ENCODE data around the gene SURF1.
"Not testable (repeated sequence)": the region's sequence is repeated elsewhere in the genome, so short reads cannot be mapped to it uniquely, and the experiment has no call there.

The SURF1 gene, protein sequence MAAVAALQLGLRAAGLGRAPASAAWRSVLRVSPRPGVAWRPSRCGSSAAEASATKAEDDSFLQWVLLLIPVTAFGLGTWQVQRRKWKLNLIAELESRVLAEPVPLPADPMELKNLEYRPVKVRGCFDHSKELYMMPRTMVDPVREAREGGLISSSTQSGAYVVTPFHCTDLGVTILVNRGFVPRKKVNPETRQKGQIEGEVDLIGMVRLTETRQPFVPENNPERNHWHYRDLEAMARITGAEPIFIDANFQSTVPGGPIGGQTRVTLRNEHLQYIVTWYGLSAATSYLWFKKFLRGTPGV

DNA sequence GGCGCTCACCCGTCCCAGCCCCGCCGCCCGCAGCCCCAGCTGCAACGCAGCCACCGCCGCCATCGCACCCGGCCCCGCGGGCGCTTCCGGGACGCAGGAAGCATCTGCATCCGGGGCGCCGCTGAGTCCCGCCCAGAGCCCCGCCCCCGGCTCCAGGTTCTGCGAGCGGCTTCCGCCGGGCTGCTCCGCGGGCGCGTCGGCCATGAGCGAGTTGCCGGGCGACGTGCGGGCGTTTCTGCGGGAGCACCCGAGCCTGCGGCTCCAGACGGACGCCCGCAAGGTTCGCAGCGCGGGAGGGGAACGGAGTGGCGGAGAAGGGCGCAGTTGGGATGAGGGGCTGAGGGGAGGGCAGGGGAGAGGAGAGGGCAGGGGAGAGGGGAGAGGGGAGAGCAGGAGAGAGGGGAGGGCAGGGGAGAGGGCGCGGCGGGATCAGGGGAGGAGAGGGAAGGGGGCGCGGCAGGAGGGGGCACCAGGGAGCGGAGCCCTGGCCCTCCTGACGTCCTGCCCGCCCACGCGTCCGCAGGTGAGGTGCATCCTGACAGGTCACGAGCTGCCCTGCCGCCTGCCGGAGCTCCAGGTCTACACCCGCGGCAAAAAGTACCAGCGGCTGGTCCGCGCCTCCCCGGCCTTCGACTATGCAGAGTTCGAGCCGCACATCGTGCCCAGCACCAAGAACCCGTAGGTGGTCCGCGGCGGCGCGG, at the start of gene SURF1, which contains the start of gene SURF2:
Gene SURF1 (minus strand): TSS at position 97 of the 701 bp plus-strand sequence. CDS start 34 bp downstream, at position 63.
Gene SURF2 (plus strand): TSS at position 160 of the 701 bp plus-strand sequence. CDS start 43 bp downstream, at position 203.
- DNase-seq (ENCODE audit: low spot score), result peak; percentile 84

DNA sequence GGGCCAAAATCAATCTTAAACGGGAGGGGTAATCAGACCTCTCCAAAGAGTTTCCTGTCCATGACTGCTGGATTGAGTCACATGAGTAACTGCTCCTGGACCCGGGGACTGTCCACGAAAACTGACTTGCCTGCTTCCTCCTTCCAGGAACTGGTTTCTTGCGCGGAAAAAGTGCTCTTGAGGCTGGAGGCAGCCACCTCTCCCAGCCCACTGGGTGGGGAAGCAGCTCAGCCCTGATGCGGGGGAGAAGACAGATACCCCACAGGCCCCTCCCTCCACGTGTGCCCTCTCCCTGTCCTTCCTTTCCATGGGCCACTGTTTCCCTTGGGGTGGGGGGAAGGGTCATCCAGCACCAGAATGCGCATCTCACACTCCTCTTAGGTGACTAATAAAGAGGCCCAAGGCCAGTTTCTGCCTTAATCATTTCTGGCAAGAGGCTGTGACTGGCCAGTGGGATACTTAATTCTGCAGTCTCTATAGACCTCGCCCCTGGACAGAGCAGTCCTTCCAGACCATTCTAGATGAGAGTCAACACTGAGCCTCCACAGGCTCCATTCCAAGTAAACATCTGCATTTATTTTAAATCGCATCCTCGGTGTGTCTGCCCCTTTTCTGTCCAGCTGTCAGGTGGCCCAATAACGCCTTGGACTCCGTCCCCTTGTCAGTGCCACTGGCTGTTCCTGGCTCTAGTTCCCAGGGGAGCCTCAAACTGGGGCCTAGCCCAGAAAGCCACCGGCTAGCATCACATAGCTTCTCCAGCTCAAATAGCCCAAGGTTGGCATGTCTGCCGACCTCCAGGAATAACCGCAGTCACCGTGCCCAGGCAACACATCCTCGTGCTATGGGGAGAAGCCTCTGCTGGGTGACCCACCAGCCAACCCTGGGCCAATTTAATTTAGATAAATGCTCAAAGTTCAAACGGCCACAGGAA, 49.5 kb upstream of the SURF1 start:
- no peak for DNase-seq (ENCODE audit: low spot score)

DNA sequence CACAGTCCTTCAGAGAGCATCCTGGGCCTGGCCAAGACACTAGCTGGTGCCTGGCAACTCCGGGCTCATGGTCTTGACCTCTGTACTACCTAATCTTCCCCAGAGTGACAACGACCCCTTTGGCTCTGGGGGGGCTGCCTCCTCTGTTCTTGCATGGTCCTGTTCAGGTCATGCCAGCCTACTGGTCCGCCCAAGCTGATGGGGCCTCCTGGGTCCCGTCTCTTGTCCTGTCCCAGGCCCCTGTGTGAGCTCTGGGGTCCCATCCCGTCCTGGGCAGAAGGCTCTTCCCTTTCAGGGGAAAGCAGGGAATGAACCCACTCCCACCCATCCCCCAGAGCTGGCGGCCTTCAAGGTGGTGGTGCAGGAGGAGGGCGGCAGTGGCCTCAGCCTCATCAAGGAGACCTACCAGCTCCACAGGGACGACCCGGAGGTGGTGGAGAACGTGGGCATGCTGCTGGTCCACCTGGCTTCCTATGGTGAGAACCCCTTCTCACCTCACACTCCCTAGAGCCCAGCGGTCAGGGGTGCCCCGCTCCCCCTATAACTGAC, 48.2 kb upstream of the SURF1 start:
- DNase-seq (ENCODE audit: low spot score), result no peak

DNA sequence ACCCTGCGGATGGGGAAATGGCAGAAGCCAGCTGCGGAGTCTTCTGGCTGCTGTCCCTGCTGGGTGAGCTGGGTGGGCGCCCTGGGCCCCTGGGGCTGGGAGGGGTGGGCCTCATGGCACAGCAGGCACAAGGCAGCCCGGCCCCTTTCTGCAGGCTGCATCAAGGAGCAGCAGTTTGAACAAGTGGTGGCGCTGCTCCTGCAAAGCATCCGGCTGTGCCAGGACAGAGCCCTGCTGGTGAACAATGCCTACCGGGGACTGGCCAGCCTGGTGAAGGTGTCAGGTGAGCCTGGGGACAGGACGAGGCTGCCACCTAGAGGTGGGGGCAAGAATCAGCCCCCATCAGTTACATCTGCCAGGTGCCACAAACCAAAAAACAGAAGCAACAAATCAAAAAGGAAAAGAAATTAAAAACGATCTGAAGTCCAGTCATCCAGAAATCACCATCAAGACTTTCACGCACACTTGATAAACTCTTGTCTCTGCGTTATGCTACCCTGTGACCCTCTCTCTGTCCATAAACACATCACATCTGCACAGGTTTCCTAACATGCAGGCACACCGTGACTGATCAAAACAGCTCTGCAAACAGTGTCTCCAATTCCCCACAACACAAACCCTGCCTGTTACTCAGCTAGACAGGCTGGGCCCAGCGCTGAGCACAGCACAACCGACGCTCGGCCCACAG, 47.6 kb upstream of the SURF1 start:
- DNase-seq (ENCODE audit: low spot score), result peak; percentile 67

DNA sequence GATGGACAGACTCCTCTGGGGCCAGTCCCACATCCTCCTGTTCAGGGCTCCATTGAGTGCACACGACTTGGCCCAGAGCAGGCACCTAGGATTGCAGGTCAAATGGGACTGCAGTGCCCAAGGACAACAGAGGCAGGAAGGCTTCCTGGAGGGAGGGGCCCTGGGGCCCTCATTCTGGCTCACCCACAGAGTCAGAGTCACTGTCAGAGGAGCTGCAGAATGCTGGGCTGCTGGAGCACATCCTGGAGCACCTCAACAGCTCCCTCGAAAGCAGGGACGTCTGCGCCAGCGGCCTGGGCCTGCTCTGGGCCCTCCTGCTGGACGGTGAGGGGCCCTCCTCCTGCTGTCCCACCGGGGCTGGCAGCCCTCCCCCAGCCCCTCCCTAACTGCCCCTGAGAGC, 46.4 kb upstream of the SURF1 start:
- DNase-seq (ENCODE audit: low spot score), result no peak

DNA sequence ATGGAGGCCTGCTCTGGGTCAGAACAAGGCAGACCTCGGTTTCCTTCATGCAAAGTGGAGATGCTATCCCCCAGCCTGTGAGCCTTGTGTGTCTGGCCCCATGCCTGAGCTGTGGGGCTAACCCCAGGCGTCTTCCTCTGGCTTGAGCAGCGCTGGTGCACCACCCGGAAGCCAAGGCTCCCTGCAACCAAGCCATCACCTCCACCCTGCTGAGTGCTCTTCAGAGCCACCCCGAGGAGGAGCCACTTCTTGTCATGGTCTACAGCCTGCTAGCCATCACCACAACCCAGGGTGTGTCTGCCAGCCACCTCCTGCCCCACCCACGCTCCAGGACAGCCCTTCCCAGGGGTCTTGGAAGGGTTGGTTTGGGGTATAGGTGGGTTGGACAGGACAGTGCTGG, 45.3 kb upstream of the SURF1 start:
- DNase-seq (ENCODE audit: low spot score), result no peak

DNA sequence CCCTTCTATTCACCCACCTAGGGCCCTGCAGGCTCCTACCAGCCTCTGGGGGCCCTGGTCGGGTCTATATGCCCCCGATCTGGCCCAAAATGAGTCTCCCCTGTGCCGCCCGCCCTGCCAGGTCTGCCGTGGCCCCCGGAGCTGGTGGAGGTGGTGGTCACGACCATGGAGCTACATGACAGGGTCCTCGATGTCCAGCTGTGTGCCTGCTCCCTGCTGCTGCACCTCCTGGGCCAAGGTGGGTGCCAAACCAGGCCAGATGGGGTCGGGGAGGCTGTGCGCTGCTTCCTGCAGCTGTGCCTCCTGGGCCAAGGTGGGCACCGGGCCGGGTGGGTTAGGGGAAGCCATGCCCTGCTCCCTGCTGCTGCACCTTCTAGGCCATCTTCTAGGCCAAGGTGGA, 44.0 kb upstream of the SURF1 start:
- DNase-seq (ENCODE audit: low spot score), result no peak

DNA sequence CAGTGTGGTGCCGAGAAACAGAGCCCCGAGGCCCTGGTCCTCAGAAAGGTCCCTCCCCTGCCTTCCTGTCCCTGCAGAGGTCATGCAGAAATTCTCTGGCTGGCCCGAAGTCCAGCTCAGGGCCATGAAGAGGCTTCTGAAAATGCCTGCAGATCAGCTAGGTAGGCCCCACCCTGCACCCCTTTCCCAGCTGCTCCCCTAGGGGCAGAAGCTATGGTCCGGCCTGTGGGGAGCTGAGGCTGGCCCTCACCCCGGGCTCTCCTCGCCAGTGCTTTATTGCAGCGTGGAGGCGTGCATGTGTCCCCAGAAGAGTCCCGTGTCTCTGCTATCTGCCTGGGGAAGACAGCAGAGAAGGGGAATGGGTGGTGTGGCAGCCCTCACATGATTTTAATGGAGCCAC, 41.6 kb upstream of the SURF1 start:
- DNase-seq (ENCODE audit: low spot score), result no peak

DNA sequence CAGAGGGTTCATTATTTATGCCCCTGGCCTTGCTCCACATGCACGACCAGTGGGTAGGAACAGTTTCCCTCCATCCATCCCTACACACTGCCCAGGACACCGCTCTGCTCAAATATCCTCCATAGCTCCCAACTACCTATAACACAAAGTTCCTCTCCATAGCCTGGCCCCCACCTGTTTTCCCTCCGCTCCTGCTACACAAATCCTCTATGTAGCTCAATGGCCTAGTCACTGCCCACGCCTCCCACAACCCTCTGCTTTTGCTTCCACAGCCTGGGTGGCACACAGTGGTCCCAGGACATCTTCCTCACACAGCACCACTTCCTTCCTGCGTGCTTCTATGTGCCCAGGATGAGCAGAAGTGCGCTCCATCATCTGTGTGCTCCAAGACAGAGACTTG, 41.1 kb upstream of the SURF1 start:
- no peak for DNase-seq (ENCODE audit: low spot score)

DNA sequence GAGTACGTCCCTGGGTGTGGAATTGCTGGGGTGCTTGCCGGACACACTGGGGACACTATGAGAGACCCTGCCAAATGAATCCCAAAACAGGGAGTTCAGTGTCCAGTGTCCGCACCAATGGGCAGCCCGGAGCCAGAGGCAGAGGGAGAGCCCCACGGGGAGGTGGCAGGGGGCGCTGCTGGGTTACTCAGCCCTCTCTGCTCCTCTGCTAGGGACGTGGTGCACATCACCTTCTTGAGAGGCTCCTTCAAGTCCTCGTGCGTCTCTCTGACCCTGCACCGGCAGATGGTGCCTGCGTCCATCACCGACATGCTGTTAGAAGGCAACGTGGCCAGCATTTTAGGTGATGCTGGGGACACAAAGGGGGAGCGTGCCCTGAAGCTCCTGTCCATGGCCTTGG, 40.7 kb upstream of the SURF1 start:
- no peak for DNase-seq (ENCODE audit: low spot score)

DNA sequence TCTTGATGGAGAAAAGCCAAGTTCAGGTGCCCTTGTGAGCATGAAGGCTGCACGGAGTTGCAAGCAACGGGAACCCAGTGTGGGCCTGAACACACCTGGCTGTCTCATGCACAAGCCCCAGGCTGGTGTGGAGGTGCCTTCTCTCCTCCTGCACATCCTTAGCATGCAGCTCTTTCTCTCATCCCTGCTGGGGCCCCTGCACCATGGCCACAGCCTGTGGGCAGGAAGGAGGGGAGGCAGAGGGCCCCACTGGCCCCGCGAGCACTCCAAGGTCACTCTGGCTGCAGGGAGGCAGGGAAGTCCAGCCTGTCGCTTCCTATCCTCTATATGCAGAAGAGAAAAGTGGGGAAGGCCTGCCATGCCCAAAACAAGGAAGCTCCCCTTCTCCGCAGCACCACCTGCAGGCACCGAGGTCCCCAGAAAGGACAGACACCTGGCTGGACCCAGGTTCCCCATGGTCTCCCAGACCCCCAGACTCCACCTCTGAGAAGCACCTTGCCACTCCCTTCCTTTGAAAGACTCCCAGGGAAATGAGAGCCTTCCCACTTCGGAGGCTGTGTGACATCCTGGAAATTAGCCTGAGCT, 38.5 kb upstream of the SURF1 start:
- no peak for DNase-seq (ENCODE audit: low spot score)

DNA sequence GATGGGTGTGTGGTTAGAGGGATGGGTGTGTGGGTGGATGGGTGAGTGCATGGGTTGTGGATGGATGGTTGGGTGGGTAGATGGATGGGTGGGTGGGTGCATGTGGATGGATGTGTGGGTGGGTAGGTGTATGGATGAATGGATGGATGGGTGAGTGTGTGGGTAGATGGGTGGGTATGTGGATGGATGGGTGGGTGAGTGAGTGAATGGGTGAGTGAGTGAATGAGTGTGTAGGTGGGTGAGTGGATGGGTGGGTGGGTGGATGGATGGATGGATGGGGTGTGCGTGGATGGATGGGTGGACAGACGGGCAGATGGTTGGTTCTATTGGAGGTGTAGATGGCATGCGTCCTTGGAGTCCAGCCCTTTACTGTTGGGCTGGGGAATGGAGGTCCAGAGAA, 37.1 kb upstream of the SURF1 start:
- DNase-seq (ENCODE audit: low spot score), result no peak

DNA sequence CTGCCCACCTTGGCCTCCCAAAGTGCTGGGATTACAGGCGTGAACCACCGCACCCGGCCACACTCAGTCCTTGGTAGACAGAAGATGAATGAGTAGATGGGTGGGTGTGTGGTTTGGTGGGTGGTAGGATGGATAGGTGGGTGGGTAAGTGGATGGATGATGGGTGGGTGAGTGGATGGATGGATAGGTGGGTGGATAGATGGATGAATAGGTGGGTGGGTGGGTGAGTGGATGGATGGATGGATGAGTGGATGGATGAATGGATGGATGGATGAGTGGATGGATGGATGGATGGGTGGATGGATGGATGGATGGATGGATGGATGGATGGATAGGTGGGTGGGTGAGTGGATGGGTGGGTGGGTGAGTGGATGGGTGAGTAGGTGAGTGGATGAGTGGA, 36.0 kb upstream of the SURF1 start:
- not testable (repeated sequence) for DNase-seq (ENCODE audit: low spot score)

DNA sequence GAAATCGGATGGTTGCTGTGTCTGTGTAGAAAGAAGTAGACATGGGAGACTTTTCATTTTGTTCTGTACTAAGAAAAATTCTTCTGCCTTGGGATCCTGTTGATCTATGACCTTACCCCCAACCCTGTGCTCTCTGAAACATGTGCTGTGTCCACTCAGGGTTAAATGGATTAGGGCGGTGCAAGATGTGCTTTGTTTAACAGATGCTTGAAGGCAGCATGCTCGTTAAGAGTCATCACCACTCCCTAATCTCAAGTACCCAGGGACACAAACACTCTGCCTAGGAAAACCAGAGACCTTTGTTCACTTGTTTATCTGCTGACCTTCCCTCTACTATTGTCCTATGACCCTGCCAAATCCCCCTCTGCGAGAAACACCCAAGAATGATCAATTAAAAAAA, 35.2 kb upstream of the SURF1 start:
- DNase-seq (ENCODE audit: low spot score), result not testable (repeated sequence)

DNA sequence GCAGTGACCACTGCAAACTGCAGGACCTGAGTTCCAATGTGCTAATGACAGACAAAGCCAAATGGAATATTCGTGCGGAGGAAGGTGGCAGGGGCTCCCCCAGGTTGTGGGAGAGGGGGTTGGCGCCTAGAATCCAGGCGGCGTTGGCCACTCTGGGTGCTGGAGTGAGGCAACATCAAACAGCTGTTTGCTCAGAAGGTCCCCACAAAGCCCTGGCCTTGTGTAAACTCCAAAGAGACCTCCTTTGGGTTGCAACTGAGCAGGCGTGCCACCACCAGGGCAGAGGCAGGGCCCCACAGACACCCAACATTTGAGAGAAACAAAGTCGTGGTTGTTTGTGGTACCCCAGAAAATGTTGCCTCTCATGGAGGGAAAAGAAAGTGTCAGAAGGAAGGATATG, 34.4 kb upstream of the SURF1 start:
- no peak for DNase-seq (ENCODE audit: low spot score)

DNA sequence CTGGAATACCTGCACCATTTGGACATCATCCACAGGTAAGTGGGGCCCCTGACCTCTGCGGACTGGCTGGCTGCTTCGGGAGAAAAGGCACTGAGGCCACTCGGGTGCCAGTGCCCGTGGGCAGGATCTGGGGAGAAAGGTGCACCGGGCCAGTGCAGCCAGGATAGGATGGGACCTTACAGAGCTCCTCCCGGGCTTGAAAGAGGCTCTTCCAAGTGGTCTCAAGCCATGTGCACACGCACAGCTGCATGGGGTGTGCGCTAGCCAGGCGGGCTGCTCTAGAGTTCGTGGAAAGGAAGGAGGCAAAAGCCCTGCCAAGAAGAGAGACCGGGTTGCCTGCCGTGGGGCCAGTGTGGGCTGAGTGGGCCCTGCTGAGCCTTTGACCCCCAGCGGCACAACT, 33.3 kb upstream of the SURF1 start:
- no peak for DNase-seq (ENCODE audit: low spot score)

DNA sequence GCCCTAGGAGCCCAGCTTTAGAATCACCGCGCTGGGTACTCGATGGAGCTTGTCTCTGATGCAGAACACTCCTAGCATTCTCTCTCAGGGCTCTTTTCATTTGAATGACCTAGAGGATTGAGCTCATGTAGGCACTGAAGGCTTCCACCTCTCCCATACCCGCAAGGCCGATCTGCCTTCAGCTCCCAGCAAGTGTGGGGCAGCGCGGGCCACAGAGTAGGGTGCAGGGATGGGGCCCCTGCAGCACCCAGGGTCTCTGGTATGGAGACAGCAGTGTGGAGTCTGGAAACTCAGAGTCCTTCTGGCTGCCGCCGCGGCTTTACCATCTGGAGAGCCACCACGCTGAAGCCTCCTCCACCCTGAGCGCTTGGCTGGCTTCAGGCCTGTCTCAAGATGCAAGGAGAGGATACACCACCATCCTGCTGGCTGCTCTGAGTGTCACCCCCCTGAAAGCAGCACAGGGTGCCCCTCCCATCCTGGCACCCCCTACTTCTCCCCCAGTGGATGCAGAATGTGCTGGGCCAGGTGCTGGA, 32.8 kb upstream of the SURF1 start:
- DNase-seq (ENCODE audit: low spot score), result no peak

DNA sequence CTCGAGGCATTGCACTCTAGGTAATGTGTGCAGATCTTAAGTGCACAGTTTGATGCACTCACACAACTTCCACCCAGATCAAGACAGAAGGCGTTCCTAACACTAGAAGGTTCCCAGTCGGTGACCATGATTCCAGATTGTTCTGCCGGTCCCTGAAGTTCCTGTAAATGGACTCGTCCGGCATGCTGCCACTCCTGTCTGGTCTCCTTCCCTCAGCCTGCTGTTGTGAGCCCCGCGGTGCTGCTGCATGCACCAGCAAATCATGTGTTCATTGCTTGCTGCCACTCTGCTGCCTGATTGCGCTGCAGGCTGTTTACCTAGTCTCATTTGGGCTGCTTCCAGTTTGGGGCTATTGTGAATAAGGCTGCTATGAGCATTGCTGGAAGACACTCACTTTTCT, 31.4 kb upstream of the SURF1 start:
- no peak for DNase-seq (ENCODE audit: low spot score)

DNA sequence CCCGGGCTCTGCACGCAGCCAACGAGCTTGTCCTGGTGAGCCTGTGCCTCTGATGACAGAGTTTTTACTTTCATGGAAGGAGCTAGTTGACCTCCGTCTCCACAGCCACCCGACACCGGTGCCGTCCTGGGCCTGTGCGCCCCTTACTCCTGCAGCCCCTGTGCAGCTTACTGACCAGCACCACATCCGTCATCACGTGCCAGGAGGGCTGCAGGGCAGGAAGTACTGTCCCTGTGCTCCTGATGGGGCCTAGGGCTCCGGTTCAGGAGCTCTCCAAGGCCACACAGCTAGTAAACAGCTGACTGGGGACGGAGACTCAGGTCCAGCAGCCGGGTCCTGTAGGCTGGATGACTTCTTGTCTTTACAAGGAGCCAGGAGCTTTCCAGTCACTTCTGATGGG, 30.1 kb upstream of the SURF1 start:
- DNase-seq (ENCODE audit: low spot score), result no peak

DNA sequence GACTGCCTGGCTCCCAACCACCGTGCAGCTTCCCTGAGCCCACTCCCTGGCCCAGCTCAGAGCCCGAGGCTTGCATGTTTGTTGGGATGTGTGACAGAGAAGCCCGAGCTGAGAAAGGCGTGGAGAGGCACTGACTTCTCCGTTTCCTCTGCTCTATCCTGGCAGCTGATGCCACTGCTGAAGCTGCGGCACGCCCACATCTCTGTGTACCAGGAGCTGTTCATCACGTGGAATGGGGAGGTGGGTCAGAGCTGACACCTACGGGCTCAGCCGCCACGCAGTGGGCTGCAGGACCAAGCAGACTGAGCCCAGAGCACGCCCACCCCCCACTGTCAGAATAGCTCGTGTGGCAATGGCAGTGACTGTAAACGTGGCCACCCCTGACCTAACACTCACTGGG, 29.2 kb upstream of the SURF1 start:
- no peak for DNase-seq (ENCODE audit: low spot score)

DNA sequence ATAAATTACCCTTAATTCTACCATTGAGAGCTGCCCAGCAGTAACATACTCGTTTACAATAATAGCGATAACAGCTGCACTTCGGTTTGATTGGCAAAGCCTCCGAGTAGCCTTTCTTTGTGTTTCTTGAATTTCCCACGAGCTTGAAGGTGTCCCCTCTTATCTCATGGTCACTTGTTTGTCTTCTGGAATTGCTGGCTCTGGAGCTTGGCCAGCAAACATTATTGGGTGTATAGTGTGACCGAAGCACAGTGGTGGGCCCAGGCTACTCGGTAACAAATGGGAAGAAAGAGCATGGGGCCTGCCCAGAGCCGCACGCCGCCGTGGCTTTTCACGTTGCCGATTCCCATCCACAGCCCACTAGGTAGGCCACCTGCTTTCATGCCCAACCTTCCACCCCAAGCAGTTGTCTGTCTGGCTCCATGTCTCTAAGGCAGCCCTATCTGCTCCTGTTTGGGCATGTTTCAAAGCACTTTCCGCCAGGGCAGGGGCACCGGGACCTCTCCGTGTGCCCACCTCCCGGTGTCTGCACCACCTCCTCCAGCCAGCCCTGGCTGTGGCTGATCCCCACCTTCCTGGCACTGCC, 28.5 kb upstream of the SURF1 start:
- DNase-seq (ENCODE audit: low spot score), result no peak
